ENCODE data around the gene PPP1R16B. TPM values are rescaled to one million over a fixed set of nuclear protein-coding genes. Genes with fewer than 3 reads are reported as not detected.

Gene PPP1R16B
- total and polyA plus RNA-seq, 3 donors from 2014 or later = 1.2 to 3.7 (median 1.3) TPM

DNA sequence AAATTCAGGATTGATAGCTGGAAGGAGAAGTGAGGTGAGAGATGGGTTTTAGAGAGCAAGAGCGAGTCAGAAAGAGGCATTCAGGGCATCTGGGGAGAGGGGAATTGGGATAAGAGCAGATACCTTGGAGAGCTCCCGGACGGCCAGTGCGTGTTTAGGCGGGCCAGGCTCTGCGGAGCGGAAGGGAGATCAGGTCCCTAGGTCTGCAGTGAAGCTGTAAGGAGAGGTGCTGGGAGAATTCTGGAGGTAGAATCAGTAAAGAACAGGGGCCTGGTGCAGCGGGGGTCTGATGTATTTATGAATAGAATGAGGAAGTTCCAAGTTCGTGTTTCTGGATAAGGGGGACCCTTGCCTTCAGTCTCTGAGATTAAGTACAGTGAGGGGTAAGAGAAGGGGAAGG lies 73.4 kb downstream of the PPP1R16B start:
- Histone ChIP-seq H3K4me1 (no peaks in the 10 kb centered on the region), H3K27ac (no peak overlapping the region), H3K9me3 (no peaks in the 10 kb centered on the region), H3K4me3 (no peak overlapping the region), H3K36me3 (ENCODE audit: low read depth, missing control alignments) (no peaks in the 10 kb centered on the region), H3K27me3 (no peaks in the 10 kb centered on the region)
- DNase-seq = no peak
- TF ChIP-seq, protein P1, sequence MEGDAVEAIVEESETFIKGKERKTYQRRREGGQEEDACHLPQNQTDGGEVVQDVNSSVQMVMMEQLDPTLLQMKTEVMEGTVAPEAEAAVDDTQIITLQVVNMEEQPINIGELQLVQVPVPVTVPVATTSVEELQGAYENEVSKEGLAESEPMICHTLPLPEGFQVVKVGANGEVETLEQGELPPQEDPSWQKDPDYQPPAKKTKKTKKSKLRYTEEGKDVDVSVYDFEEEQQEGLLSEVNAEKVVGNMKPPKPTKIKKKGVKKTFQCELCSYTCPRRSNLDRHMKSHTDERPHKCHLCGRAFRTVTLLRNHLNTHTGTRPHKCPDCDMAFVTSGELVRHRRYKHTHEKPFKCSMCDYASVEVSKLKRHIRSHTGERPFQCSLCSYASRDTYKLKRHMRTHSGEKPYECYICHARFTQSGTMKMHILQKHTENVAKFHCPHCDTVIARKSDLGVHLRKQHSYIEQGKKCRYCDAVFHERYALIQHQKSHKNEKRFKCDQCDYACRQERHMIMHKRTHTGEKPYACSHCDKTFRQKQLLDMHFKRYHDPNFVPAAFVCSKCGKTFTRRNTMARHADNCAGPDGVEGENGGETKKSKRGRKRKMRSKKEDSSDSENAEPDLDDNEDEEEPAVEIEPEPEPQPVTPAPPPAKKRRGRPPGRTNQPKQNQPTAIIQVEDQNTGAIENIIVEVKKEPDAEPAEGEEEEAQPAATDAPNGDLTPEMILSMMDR (IDR thresholded peaks at IDR 0.05) = no peak
- TF ChIP-seq POLR2A (IDR thresholded peaks at IDR 0.05) = no peak
- intact Hi-C loops (cut with DNase I; ENCODE audit: low total_unique reads) = no loop called here
- 27 to 38% methylated on average over 9 of the region's 9 CpGs for WGBS, 2 donors

DNA sequence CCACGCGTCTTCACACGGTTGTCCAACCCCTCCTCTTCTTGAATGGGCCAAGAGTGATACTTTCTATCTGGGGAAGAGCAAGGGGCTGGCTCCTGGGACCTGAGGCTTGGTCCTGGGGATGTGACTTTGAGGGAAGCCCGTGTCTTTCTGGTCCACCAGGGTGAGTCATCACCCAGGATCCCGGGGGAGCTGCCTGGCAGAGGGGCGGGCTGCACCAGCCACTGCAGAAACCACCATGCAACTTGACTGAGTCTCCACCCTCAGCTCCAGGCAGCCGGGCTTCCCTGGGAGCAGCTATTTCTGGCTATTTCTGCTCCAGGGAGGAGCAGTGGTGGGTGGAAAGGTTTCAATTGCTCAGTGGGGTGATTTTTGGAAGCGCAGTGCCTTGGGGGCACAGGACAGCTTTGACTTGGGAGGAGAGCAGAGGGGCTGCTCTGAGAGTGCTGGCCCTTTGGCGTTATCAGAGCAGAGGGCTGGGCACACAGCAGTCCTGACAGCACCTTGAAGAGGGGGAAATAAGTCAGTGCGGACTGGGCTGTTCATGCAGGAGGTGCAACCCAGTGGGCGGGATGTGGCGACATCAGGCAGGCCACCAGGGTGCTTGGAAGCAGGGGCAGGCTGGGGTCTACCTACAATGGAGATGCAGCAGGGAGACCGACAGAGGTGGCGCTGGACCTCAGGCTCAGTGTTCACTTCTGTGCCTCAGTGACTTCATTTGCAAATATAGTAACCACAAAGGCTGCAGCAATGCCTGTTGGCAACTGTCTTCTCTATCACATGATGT lies 75.6 kb downstream of the PPP1R16B start:
- 74 to 79% methylated on average over 12 to 14 of the region's 14 CpGs for WGBS, 2 donors
- TF ChIP-seq, protein P1 (IDR thresholded peaks at IDR 0.05) = no peak
- no peak for TF ChIP-seq POLR2A (IDR thresholded peaks at IDR 0.05)
- H3K27me3 ChIP-seq = no peaks in the 10 kb centered on the region

DNA sequence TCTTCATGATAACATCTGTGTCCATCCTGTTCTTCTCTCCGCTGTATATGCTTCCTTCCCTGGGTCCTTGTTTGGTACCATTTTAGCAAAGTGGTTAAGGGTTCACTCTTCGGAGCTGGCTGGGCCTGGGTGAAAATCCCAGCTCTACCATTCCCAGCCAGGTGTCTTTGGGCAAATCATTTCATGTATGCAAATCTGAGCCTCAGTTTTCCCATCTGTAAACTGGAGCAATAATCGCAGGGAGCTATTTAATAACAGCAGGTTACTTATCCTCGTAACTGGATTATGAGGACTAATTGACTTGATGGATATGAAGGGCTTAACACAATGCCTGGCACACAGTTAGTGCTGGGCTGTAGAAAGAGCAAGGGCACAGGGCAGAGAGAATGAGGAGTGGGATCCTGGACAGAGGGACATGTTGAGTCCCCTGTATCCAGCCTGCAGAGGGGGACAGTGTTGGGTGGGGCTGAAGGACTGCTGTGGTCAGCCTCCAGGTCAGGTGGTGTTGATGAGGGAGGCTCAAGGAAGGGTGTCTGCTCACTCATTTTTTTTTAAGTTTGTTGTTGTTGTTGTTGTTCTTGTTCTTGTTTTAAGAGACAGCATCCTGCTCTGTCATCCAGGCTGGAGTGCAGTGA lies 76.4 kb downstream of the PPP1R16B start:
- H3K27me3 ChIP-seq = no peaks in the 10 kb centered on the region

More for the DNA sequence above, 75.6 kb downstream of the PPP1R16B start:
- H3K4me3 ChIP-seq = no peak overlapping the region
- H3K36me3 ChIP-seq (ENCODE audit: low read depth, missing control alignments) = no peaks in the 10 kb centered on the region
- no peaks in the 10 kb centered on the region for H3K4me1 ChIP-seq
- no peak for DNase-seq
- intact Hi-C loops (cut with DNase I; ENCODE audit: low total_unique reads) = no loop called here
- no peaks in the 10 kb centered on the region for H3K9me3 ChIP-seq
- H3K27ac ChIP-seq = no peak overlapping the region

DNA sequence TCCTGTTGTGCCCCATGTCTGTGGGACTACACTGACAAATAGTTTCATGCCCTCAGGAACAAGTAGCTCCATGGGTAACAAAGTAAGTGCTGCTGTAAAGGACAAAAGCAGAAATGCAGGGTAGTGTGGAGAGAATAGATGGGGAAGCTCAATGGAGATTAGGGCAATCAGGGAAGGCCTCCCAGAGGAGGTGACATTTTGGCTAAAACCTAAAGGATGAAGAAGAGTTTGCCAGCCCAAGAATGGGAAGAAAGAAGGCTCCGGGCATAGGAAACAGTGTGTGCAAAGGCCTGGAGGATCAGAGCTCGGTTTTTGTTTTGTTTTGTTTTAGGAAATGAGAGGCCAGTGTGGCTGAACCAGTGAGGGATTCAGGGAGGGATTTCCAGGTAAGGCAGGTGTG lies 77.1 kb downstream of the PPP1R16B start:
- DNase-seq = no peak
- TF ChIP-seq, protein P1 (IDR thresholded peaks at IDR 0.05) = no peak
- no peak for TF ChIP-seq POLR2A (IDR thresholded peaks at IDR 0.05)

More for the DNA sequence above, 76.4 kb downstream of the PPP1R16B start:
- no peak for DNase-seq
- 92 to 94% methylated on average over 4 of the region's 4 CpGs for WGBS, 2 donors
- no peak overlapping the region for H3K4me3 ChIP-seq
- H3K9me3 ChIP-seq = no peaks in the 10 kb centered on the region
- no peak for TF ChIP-seq POLR2A (IDR thresholded peaks at IDR 0.05)
- TF ChIP-seq, protein P1 (IDR thresholded peaks at IDR 0.05) = no peak
- no peaks in the 10 kb centered on the region for H3K36me3 ChIP-seq (ENCODE audit: low read depth, missing control alignments)
- H3K4me1 ChIP-seq = no peaks in the 10 kb centered on the region
- H3K27ac ChIP-seq = no peak overlapping the region
- intact Hi-C loops (cut with DNase I; ENCODE audit: low total_unique reads) = no loop called here

More for the DNA sequence above, 77.1 kb downstream of the PPP1R16B start:
- WGBS, 2 donors = 74 to 91% methylated on average over 2 of the region's 2 CpGs
- Histone ChIP-seq H3K27ac (no peak overlapping the region), H3K4me3 (no peak overlapping the region), H3K4me1 (no peaks in the 10 kb centered on the region), H3K27me3 (no peaks in the 10 kb centered on the region), H3K36me3 (ENCODE audit: low read depth, missing control alignments) (no peaks in the 10 kb centered on the region), H3K9me3 (no peaks in the 10 kb centered on the region)
- intact Hi-C loops (cut with DNase I; ENCODE audit: low total_unique reads) = no loop called here
